ENCODE results near the gene DSCAM. TPM values are rescaled to one million over a fixed set of nuclear protein-coding genes. Genes with fewer than 3 reads are reported as not detected.

The DSCAM gene
- total RNA-seq, 1 donor from 2014 or later = not detected

- no peak for DNase-seq (ENCODE audit: low read depth in 2 of 2)
Observed at GRCh38 chr21:40016234-40016633, 830.7 kb downstream of the DSCAM start.

DNA sequence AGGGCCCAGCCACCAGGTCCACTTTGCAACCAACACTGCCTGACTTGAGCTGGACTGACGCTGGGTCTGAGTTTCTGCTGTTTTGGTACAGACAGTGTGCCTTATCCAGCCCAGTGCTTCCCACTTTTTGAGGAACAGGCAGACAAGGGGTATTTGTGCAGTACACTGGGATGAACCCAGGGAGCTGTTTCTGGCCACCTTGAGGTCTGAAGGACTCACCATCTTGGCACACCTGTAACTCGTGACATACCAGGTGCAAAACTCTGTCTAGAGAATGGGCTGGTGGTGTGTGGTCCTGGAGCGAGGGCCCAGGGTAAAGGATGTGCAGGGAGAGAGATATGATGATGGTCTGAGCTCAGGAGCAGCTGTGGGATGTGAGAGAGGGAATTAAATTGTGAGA is 831.1 kb downstream of the DSCAM start:
- DNase-seq (ENCODE audit: low read depth in 2 of 2) = no peak

DNA sequence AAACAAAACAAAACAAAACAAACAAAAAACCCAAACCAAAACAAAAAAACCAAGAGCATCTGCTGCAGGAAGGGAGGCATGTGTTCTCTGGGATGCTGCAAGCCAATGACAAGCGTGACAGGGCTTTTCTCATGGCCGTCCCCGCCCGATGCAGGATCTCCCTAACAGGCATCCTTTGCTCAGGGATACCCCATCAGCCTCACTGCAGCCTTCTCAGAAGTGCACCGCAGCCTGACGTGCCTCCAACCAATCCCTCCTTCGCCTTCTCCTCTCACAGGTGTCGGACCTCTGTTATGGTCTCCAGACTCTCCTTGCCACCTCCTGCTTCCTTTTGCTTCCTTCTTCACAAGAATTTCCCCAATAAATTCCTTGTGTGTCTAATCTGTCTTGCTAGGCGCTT is 832.6 kb downstream of the DSCAM start:
- no peak for DNase-seq (ENCODE audit: low read depth in 2 of 2)

DNA sequence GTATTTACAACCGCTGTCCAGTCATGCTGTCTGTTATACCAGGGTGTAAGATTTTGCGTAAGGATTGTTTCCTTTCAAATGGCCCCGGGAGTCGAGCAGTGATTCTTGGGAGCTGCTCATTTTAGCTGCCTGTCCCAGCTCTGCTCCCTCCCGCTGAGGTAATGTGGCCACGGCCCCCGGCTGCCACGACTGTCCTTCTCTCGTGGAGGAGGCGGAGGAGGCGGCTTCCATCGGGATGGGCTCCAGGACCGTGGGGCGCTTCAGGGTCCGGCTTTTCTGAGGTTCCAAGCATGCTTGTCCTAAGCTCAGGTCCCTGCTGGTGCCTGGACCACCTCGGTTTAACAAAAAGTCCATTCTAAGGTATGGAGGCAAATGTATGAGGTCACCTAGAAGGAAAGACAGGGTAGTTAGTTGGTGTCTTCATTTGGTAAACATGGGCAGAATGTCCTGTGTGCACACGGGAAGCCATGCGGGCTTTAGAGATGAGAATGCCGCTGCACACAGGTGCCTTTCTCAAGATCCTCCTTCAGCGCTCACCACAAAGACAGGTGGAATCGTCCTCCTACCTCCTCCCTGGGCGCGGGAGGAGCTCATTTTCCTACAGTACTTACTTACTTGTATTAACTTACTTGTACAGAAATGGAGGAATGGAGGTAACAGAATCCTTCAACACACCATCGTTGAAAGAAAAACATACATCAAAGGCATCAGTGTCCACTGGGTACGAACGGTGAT is 833.8 kb downstream of the DSCAM start:
- no peak for DNase-seq (ENCODE audit: low read depth in 2 of 2)

GRCh38 chr21:40011371-40011770 is 835.6 kb downstream of the DSCAM start:
- DNase-seq (ENCODE audit: low read depth in 2 of 2) = no peak

- DNase-seq (ENCODE audit: low read depth in 2 of 2) = no peak
Observed at GRCh38 chr21:40002978-40003377, 844.0 kb downstream of the DSCAM start.

DNA sequence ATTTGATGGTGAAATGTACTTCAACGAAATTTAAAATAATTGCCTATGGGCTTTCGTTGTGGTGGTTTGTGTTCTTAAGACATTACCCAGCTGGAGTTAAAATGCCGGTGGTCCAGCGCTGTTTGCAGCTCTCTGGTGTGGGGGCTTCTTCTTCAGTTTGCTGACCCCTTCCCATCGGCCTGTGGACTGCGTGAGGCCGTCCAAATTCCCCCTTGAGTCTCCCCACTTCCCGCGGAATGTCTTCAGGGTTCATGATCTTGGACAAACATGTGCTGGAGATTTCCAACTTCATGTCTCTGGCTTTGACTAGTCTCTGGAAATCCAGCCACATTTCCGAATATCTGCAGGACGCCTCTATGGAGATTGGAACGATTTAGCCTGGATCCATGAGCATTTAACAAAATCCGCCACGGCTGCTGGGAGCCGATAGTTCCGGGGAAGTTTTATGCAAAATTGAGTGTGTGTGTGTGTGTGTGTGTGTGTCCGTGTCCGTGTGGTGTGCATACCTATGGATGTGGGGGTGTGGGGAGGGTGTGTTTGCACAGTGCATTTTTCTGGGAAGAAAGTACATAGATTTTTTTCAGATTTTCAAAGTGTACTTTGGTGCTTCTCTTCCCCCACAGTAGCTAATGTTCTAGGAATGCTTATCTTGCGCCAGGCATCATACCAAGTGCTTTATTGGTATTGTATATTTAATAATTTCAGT is 862.5 kb downstream of the DSCAM start:
- DNase-seq (ENCODE audit: low read depth in 2 of 2) = no peak

GRCh38 chr21:39980241-39980820 is 866.6 kb downstream of the DSCAM start:
- DNase-seq (ENCODE audit: low read depth in 2 of 2) = no peak

- no peak for DNase-seq (ENCODE audit: low read depth in 2 of 2)
Observed at GRCh38 chr21:39979321-39979720, 867.6 kb downstream of the DSCAM start.

DNA sequence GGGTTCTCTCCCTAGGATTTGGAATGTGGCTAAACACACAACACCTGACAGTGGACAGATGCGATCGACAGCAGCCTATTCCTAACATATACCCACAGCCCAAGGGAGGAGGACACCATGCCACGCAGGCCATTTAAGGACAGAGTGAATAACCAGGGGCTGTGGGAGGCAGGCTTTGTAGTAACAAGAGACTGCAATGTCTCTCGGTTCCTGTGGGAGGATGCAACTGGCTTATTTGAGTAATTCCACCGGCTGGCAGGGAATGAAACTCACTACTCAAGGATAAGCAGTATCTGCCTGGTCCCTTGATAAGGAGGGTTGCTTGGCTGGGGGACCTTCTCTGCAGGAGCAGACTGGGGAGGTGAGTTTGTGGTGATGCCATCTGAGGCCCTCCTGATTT is 870.2 kb downstream of the DSCAM start:
- no peak for DNase-seq (ENCODE audit: low read depth in 2 of 2)

GRCh38 chr21:39972976-39973770 is 873.8 kb downstream of the DSCAM start:
- DNase-seq (ENCODE audit: low read depth in 2 of 2) = no peak

DNA sequence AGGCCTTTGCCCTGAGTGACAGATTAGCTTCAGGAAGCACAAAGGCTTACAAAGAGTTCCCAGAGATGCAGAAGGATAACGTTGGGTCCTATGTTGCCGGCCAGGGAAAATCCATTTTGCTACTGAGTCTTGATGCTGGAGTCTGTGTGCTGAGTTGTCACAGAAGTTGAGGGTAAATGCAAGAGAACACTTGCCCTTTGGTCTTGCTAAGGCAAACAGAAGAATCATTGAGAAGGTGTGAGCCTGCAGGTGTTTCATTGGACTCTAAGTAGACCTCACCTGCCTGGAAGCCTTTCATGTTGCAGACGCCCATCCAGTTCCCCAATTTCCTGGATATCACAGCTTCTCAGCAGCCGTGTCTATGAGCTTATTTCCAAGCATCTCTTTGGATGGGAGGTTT is 874.5 kb downstream of the DSCAM start:
- no peak for DNase-seq (ENCODE audit: low read depth in 2 of 2)

GRCh38 chr21:39971956-39972355 is 875.0 kb downstream of the DSCAM start:
- DNase-seq (ENCODE audit: low read depth in 2 of 2) = no peak

GRCh38 chr21:39969691-39970364 is 877.1 kb downstream of the DSCAM start:
- no peak for DNase-seq (ENCODE audit: low read depth in 2 of 2)

- no peak for DNase-seq (ENCODE audit: low read depth in 2 of 2)
Observed at GRCh38 chr21:39968010-39968409, 878.9 kb downstream of the DSCAM start.

DNA sequence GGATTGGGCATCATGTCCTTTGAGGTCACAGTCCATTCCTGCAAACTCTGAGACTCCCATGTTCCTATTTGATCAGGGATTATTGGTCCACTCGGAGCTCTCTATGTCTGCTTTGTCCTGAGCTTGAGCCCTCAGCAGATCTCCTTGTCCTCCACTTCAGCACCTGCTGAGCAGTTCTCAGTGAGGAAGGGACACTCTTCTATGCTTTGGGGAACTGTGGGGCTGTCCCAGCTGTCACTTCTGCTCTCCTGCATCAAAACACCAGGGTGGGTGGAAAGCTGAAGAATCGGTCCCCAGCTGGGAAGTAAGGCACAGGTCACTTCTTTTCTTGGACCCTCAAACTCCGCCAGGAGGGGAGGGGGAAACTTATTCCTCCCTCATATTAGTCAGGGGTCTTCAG is 880.2 kb downstream of the DSCAM start:
- no peak for DNase-seq (ENCODE audit: low read depth in 2 of 2)

- DNase-seq (ENCODE audit: low read depth in 2 of 2) = no peak
Observed at GRCh38 chr21:39965026-39965425, 881.9 kb downstream of the DSCAM start.

DNA sequence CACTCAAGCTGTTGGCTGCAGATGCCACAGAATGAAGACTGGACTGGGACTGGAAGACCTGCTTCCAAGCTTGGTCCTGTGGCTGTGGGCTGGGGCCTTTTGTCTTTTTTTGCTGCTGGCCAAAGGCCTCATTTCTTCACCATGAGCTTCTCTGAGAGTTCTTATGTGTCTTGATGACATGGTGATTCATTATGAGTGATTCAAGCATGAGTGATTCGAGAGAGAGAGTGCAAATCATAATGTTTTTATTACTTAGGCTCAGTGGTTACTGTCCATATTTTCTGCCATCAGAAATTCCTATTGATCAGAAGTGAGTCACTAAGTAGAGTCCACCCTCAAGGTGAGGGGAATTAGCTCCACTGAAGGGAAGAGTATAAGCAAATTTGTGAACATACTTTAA is 885.7 kb downstream of the DSCAM start:
- DNase-seq (ENCODE audit: low read depth in 2 of 2) = no peak

Data from dermis microvascular lymphatic vessel endothelial cell (primary cell).